GM18519 (cell line): ENCODE results near the gene PTPN23.
"Not testable (repeated sequence)": the region's sequence is repeated elsewhere in the genome, so short reads cannot be mapped to it uniquely, and the experiment has no call there.

Source experiments
- ATAC-seq: cut with Tn5 transposase; IDR thresholded peaks from one replicate; pipeline ENCODE4 v1.9.1; 2021; ENCODE audit warnings: mild to moderate bottlenecking, moderate library complexity; ENCODE audit not compliant: unreplicated experiment, low FRiP score

PTPN23 gene

GRCh38 chr3:47434849-47435248 is 54.0 kb downstream of the PTPN23 start:
- no peak for ATAC-seq

DNA sequence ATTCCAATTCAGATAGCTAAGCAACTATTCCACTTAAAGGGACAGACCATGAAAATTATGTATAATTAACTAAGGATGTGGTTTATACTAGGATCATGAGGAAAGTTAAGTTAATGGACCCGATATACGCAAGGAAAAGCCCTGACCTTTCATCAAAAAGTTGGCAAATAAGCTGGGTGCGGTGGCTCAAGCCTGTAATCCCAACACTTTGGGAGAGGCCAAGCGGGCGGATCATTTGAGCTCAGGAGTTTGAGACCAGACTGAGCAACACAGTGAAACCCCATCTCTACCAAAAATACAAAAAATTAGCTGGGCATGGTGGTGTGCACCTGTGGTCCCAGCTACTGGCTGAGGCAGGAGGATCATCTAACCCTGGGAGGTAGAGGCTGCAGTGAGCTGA is 55.4 kb downstream of the PTPN23 start:
- no peak for ATAC-seq

- ATAC-seq = no peak
These were observed 59.3 kb downstream of the PTPN23 start for GRCh38 chr3:47440131-47440530.

DNA sequence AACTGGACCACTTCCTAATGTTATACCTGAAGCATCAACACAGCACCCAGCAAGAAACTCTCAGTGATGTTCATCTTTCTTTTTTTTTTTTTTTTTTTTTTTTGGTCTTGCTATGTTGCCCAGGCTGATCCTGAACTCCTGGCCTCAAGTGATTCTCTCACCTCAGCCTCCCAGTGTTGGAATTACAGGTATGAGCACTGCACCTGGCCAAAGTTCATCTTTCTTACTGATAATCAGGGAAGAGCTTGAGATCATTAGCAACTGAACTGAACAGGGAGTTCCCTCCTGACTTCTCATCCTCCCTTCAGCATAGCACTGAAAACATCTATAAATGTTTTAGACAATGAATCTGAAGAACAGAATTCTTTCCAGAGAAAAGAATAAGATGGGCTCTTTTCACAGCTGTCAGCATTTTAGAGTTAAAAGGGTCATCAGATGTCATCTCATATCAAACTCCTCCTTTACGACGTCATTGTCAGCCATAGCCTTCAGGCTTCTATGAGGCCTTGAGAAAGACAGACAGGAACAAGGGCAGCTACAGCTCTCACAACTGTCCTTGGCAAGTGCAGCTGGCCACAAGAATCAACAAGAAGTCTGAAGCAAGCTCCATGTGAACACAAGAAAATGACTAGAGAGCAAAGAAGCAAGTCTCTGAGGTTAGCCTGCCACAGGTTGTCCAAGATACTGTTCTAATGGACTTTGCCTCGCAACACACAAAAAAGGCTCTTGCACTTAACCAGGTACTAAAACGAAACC is 61.2 kb downstream of the PTPN23 start:
- ATAC-seq = no peak

GRCh38 chr3:47443611-47443995 is 62.8 kb downstream of the PTPN23 start:
- ATAC-seq = no peak

DNA sequence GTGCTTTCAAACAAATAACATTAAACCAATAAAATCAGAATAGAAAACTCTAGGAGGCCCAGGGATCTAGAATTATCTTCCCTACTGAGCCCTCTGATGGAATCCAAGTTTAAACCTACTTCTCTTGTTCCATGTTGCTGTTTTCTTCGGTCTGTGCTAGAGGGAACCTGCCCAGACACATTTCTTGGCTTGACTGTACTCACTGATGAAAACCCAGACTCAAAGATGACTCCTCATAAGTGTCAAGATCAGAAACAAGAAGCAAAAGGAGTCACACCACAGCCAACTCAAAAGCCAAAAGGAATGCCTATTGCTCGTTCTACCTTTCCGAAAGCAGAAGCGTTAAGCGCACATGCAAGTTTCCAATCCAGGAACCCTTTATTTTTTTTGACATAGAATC is 63.3 kb downstream of the PTPN23 start:
- no peak for ATAC-seq

GRCh38 chr3:47452453-47453215 is 71.8 kb downstream of the PTPN23 start:
- no peak for ATAC-seq

GRCh38 chr3:47455806-47456452 is 75.1 kb downstream of the PTPN23 start:
- ATAC-seq = no peak

DNA sequence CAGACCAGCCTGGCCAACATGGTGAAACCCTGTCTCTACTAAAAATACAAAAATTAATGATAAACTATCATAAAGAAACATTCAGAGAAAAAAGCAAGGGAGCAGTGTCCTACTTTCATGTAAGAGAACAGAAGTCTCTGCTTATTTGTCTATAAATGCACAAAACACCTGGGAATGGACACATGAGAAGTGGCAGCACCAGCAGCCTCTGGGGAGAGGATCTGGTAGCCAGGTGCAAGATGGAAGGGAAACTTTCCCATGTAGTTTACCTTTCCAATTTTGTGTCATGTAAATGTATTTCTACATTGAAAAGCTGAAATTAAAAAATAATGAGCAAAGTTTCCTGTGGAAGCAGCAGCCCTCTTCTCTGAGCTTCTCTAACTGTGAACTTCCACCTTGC is 76.2 kb downstream of the PTPN23 start:
- no peak for ATAC-seq

DNA sequence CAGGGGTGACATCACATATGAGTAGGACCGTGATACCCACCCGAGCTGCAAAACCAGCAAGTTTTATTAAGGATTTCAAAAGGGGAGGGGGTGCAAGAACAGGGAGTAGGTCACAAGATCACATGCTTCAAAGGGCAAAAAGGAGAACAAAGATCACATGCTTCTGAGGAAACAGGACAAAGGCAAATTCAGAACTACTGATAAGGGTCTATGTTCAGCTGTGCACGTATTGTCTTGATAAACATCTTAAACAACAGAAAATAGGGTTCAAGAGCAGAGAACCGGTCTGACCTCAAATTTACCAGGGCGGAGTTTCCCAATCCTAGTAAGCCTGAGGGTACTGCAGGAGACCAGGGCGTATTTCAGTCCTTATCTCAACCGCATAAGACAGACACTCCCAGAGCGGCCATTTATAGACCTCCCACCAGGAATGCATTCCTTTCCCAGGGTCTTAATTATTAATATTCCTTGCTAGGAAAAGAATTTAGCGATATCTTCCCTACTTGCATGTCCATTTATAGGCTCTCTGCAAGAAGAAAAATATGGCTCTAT is 78.8 kb downstream of the PTPN23 start:
- ATAC-seq = not testable (repeated sequence)
